Stimulated activated CD8-positive, alpha-beta memory T cell treated with anti-CD3 and anti-CD28 coated beads, Interleukin-15, amount 100 ng/mL, for 1 hour (primary cell): ENCODE results near the gene ATAD3C.
"Not testable (repeated sequence)": the region's sequence is repeated elsewhere in the genome, so short reads cannot be mapped to it uniquely, and the experiment has no call there.

Experiments used
- DNase-seq: peaks from one replicate; pipeline ENCODE4 v3.0.0-alpha.2; 2020; ENCODE audit warnings: low read depth

The ATAD3C gene

DNA sequence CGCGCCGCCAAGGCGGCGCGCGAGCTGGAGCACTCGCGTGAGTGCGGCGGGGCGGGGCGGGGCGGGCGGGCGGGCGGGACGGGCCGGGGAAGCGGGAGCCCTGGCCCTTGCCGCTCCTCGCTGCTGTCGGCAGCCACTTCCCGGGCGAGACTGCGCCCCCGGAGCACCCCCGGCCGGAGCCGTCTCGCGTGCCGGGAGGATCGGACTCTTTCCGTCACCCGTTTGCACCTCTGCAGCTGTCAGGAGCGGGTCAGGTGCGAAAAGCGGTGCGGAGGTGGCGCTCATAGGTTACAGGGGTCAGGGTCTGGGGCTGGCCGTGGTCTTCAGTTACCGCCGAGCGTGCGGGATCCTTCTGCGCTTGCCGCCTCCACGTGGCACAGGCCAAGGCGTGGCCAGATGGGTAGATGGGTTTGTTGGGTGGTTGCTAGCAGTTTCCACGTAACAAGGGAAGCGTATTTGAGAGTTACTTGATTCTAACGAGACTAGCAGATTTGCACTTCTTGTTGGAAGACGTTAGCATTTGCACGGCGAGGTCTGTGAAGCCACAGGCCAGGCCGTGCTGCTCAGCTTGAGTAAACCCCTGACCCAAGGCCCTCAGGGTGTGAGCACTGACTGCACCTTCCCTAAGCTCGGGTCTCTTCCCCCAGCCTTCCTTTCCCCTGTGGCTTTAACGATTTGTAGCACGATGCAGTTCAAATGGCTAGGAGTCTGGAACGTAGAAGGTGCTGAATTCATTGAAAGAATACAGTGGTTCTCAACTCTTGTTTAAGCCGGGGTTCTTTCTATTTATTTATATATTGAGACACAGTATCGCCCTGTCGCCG lies 22.8 kb downstream of the ATAD3C start:
- DNase-seq: not testable (repeated sequence)

DNA sequence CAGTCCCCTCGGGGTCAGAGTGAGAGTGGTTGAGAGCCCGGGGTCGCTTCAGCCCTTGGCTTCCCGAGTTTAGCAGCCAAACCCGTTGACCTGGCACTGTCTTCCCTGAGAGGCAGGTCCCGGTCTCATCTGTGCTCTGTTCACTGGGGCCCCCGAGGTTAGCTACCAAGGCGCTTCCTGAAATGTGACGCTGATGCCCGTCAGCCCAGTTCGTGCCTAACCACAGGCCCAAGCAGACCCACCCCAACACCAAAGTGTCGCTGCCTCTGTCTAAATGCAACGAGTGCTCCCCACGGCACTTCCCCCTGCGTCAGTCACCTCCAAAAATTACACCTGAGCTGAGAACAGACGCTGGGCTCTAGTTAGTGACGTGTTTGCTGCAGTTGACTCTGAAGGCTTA lies 26.5 kb downstream of the ATAD3C start:
- DNase-seq: not testable (repeated sequence)

DNA sequence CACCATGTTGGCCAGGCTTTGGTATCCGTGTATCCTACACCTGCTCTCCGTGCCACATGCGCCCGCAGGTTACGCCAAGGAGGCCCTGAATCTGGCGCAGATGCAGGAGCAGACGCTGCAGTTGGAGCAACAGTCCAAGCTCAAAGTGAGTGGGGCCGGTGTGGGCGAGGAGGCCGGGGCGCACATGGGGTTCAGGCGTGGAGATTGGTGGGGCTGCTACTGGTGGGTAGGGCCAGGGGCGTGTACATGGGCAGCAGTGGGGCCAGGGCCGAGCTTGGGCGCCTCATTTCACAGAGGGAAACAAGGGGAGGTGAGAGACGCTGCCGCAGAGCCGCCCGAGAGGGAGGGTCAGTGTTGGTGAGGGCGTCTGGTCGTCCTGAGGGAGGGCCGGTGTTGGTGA lies 27.7 kb downstream of the ATAD3C start:
- DNase-seq: no peak

DNA sequence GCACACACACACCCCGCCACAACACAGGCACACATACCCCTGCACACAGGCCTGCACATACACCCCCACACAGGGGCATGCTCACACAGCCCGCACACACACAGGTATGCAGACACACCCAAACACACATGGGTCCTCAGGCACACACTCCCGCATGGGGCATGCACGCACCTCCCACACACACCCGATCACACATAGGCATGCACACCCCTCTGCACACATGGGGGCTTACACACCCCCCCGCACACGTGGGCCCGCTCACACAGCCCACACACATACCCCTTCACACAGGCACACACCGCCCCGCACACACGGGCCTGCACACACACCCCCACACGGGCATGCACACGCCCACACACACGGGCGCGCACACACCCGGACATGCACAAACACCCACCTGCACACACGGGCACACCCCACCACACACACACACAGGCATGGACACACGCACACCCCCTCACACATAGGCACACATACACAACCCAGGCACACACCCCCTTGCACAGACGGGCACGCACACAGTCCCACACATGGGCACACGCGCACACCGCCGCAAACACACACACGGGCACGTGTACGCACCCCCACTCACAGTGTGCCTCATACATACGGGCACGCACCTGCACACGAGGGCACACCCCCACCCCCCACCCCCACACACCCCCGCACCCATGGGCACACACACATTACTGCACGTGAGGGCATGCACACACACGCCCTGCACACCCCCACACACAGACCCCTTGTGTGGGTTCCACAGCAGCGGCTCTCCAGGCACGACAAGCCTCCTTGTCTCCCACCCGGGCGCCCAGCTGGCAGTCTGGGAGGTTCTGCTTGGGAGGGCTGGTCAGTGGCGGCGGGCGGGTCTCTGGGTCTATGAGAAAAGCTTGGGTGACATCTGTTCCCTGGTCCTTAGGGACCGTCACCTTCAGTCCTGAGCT lies 30.3 kb downstream of the ATAD3C start:
- DNase-seq: no peak

DNA sequence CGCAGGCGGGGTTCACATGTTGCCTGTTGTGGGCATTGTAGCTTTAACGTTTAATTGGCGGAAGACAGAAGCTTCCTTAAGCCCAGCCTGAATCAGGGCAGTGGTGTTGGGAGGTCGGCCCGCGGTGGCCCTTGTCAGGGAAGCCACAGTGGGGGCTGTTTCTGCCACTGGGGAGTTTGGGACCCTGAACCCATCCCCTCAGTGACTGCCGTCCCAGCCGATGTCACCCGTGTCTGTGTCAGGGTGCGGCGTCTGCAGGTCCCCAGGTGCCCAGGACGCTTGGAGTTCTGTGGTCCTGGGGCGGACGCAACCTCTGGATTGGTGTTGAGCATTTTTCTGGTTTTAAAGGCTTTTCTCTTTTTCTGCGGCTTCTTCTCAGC lies 31.0 kb downstream of the ATAD3C start:
- not testable (repeated sequence) for DNase-seq

DNA sequence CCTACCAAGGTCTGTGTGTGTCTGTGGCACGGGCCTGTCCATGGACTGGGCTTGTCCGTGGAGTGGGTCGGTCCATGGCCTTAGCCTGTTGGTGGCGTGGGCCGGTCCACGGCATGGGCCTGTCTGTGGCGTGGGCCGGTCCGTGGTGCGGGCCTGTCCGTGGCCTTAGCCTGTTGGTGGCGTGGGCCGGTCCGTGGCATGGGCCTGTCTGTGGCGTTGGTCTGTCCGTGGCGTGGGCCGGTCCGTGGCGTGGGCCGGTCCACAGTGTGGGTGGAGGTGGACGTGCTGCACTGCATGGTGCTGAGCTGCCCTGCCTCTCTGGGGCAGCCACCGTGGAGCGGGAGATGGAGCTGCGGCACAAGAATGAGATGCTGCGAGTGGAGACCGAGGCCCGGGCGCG lies 32.3 kb downstream of the ATAD3C start:
- not testable (repeated sequence) for DNase-seq

DNA sequence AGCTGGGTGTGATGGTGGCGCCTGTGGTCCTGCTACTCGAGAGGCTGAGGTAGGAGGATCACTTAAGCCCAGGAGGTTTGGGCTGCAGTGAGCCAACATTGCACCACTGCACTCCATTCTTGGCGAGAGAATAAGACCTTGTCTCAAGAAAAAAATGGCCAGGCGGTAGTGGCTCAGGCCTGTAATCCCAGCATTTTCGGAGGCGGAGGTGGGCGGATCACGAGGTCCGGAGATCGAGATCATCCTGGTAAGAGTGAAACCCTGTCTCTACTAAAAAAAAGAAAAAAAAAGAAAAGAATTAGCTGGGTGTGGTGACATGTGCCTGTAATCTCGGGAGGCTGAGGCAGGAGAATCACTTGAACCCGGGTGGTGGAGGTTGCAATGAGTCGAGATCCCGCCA lies 33.4 kb downstream of the ATAD3C start:
- DNase-seq: no peak

DNA sequence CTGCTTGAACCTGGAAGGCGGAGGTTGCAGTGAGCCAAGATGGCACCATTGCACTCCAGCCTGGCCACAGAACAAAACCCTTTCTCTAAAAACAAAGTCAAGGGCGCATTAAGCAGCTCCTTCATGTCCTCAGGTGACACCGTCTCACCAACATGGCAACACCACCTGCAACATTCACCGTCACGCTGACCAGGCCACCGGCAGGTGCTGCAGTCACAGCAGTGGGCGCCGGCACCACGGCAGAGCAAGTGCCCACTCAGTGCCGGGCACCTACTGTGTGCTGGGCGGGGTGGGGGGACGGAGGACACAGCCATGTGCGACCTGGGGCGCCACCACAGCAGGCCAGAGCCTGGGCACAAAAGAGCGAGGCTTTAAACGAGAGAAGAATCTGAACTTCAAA lies 34.2 kb downstream of the ATAD3C start:
- no peak for DNase-seq

DNA sequence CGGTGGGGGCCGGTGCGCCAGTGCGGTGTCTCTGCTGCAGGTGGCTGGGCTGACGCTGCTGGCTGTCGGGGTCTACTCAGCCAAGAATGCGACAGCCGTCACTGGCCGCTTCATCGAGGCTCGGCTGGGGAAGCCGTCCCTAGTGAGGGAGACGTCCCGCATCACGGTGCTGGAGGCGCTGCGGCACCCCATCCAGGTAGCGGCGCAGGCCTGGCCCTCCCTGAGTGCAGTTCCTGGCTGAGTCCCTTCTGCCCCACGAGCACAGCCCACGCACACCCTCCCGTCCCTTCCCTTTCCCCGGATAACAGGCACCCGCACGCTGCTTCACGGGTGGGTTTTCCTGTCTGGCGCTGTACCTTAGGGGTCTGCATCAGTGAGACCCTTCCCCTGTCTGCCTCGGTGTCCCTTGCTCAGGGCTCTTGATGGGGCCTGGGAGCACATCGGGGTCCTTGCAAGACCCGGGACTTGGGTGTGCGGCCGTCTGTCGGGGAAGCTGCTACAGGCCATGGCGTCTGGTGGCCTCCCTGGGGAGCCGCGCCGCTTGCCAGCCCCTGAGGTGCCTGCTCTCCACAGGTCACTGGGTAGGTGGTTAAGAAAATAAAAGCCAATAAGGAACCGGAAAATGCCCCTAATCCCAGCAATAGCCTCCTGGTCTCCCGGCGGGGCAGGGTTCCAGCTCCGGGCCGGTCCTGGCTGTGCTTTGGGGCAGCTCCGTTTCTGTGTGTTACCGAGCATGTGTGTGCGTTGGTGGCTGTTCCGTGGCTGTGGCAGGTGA lies 35.7 kb downstream of the ATAD3C start:
- DNase-seq: not testable (repeated sequence)

DNA sequence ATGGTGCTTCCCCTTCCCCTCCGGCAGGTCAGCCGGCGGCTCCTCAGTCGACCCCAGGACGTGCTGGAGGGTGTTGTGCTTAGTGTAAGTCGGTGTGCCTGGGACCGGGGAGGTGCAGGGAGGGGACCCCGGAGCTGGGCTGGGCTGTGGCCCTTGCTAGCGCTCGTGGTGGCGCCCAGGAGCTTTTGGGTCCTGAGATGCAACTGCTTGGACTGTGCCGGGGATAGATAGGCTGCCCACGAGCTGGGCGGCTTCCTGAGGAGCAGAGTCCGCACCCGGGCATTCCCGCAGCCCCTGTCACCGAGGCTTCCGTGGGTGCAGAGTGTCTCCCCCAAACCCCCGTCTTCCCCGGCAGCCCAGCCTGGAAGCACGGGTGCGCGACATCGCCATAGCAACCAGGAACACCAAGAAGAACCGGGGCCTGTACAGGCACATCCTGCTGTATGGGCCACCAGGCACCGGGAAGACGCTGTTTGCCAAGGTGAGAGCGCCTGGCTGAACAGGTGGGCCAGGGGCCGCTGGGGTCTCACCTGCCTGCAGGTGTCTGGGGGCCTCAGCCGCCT lies 36.3 kb downstream of the ATAD3C start:
- not testable (repeated sequence) for DNase-seq

DNA sequence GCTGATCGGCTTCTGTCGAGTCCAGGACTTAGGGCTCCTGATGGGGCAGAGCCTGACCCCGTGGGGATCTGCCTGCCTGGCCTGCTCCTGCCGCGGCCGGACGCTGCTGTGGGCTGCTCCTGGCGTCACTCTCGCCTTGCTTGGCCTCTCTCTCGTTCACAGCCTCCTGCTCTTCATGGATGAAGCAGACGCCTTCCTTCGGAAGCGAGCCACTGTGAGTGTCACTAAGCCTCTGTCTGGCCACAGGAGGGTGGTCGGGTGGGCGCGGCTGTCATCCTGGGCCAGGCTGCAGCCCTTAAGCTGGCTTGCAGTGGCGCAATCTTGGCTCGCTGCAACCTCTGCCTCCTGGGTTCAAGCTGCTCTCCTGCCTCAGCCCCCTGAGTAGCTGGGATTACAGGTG lies 38.2 kb downstream of the ATAD3C start:
- no peak for DNase-seq

DNA sequence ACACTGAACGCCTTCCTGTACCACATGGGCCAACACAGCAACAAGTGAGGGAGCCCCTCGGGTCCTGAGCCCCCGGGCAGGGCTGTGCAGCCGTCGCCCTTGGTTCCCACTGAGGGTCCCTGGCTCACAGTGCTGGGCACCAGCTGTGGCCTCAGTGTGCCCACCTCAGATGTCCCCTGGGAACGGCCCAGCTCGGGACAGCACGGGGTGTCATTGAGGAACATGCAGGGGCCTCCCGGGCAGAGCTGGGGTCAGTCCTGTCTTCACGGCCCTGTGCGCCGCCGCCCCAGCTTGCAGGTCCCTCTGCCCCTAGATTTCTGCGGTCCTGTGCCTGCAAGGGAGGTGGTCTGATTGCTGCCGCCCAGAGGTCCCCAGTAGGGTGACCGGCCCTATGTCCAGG lies 39.7 kb downstream of the ATAD3C start:
- DNase-seq: no peak

DNA sequence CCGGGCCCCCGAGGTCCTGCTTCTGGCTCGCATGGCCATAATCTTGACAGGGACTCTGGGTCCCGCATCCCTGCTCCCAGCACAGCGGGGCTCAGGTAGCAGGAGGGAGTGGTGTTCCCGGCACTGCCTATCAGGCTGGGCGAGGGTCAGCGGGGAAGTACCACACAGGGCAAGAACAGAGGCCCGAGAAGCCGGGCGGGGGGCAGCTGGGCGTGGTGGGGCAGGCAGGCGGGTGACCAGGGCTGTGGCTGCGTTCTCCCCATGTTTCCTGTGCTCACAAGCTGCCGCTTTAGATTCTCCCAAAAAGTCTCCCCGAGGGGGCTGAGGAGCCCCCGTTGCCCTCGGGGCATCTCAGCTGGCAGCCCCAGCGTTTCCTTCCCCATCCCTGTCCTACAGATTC lies 40.4 kb downstream of the ATAD3C start:
- no peak for DNase-seq

DNA sequence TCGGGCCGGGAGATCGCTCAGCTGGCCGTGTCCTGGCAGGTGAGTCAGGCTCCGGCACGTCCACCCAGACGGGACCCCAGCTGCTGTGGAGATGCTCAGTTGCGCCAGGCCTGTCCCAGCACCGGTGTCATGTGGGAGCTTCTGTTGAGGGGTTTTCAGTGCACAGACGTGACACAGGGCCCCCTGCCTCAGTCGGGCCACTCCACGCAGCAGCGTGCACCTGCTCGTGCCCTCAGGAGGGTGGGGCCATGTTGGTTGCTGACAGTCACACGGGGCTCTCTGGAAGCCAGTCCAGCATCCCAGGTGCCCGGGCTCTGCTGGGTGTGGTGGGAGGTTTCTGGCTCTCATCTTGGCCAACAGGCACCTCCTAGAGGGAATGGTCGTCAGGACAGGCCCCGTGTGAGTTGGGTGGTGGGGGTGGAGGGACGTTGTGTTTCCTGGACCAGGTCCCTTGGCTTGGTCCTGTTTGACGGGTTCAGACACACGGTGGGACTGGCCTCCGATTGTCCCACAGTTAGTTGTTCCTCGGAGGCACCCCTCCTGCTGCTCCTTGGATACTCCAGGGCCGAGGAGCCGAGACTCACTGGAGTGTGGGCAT lies 41.2 kb downstream of the ATAD3C start:
- DNase-seq: no peak

DNA sequence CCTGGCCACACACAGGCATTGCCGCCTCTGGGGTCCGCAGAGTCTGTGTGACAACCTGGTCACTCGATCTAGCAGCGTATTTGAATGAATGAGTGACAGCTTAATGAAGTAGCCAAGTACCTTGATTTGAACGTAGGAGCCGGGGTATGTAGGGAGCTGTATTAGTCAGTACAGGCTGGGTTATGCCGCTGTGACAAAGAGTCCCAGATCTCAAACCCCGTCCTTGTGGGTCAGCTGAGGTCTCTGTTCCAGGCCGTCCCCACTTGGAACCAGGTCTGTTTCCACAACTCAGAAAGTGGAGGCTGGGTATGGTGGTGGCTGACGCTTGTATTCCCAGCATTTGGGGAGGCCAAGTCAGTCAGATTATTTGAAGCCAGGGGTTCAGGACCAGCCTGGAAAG lies 42.1 kb downstream of the ATAD3C start:
- DNase-seq: no peak

DNA sequence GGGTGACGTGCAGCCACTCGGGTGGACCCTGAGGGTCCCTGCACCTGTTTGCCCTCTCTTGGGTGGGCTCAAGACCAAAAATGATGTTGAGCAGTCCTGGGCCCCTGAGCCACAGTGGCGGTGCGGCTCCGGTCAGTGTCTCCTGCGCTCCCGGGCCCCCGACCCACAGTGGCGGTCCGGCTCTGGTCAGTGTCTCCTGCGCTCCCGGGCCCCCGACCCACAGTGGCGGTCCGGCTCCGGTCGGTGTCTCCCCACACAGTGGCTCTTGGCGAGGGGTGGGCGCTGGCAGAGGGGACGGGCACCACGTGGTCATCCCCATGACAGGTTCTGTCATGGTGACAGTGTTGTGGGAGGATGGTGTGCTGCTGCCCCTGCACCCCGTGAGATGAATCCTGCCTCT lies 44.8 kb downstream of the ATAD3C start:
- DNase-seq: not testable (repeated sequence)

DNA sequence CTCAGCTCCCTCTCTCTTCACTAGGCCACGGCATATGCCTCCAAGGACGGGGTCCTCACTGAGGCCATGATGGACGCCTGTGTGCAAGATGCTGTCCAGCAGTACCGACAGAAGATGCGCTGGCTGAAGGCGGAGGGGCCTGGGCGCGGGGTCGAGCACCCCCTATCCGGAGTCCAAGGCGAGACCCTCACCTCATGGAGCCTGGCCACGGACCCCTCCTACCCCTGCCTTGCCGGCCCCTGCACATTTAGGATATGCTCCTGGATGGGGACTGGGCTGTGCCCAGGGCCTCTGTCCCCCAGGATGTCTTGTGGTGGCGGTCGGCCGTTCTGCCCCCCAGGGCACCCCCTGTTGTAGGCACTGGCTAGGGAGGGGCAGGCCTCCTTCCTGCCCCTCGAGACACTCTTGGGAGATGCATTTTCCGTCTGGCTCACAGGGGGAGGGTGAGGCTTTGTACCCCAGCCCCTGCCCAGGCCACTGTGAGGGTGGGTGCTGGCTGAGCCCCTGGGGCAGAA lies 46.0 kb downstream of the ATAD3C start:
- not testable (repeated sequence) for DNase-seq

DNA sequence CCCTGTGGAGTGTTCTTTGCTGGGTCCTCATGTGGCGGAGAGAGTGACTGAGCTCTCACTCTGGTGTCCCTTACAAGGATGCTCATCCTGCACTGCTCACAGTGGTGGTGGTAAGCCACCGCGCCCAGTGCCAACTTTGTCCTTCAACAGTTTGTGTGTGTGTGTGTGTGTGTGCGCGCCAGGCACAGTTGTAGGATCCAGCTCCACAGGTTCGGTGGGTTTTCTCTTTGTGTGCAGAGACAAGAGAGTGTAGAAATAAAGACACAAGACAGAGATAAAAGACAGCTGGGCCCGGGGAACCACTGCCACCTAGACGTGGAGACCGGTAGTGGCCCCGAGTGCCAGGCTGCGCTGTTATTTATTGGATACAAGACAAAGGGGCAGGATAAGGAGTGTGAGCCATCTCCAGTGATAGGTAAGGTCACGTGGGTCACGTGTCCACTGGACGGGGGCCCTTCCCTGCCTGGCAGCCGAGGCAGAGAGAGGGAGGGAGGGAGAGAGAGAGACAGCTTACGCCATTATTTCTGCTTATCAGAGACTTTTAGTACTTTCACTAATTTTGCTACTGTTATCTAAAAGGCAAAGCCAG lies 55.4 kb downstream of the ATAD3C start:
- DNase-seq: peak; percentile 48

DNA sequence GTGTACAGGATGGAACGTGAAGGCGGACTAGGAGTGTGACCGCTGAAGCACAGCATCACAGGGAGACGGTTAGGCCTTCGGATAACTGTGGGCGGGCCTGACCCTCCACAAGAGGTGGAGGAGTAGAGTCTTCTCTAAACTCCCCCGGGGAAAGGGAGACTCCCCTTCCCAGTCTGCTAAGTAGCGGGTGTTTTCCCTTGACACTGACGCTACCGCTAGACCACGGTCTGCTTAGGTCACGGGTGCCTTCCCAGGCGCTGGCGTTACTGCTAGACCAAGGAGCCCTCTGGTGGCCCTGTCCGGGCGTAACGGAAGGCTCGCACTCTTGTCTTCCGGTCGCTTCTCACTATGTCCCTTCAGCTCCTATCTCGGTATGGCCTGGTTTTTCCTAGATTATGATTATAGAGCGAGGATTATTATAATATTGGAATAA lies 55.9 kb downstream of the ATAD3C start:
- not testable (repeated sequence) for DNase-seq

DNA sequence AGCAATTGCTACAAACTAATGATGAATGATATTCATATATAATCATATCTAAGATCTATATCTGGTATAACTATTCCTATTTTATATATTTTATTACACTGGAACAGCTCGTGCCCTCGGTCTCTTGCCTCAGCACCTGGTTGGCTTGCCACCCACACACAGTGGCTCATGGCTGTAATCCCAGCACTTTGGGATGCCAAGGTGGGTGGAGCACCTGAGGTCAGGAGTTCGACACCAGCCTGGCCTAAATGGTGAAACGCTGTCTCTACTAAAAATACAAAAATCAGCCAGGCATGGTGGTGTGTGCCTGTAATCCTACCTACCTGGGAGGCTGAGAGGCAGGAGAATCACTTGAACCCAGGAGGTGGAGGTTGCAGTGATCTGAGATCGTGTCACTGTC lies 56.3 kb downstream of the ATAD3C start:
- not testable (repeated sequence) for DNase-seq

DNA sequence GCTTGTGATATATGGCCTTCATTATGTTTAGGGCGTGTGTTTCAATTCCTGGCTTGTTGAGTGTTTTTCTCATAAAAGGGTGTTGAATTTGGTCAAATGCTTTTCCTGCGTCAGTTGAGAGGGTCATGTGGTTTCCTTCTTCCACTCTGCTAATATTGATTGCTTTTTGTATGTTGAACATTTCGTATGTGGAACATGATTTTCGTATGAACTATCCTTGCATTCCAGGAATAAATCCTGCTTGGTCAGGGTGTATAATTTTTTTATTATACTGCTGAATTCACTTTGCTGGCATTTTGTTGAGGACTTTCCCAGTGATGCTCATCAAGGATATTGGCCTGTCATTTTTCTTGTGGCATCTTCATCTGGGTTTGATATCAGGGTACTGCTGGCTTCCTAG lies 57.8 kb downstream of the ATAD3C start:
- no peak for DNase-seq
